HUES6 (cell line): ENCODE results near the gene FKBP5.
"Not testable (repeated sequence)": the region's sequence is repeated elsewhere in the genome, so short reads cannot be mapped to it uniquely, and the experiment has no call there.

Experiments used
- H3K27ac ChIP-seq: 2 replicates; pipeline ENCODE4 v1.7.0; 2013; ENCODE audit warnings: low read depth, mild to moderate bottlenecking, low read length, inconsistent platforms
- H3K27me3 ChIP-seq: 2 replicates; pipeline ENCODE4 v1.6.1; 2013; ENCODE audit warnings: low read length; ENCODE audit not compliant: control insufficient read depth, insufficient read depth
- H3K36me3 ChIP-seq: 2 replicates; pipeline ENCODE4 v1.6.1; 2013; ENCODE audit warnings: low read length; ENCODE audit not compliant: control insufficient read depth, insufficient read depth
- H3K4me1 ChIP-seq: 2 replicates; pipeline ENCODE4 v1.6.1; 2013; ENCODE audit warnings: low read length; ENCODE audit not compliant: control insufficient read depth, insufficient read depth
- H3K4me3 ChIP-seq: 2 replicates; pipeline ENCODE4 v1.5.1; 2013; ENCODE audit warnings: low read depth, low read length
- H3K9ac ChIP-seq: one replicate; pipeline ENCODE4 v1.6.1; 2013; ENCODE audit warnings: mild to moderate bottlenecking, low read length
- H3K9me3 ChIP-seq: 2 replicates; pipeline ENCODE4 v1.6.1; 2013; ENCODE audit warnings: low read depth, low read length; ENCODE audit not compliant: control insufficient read depth, insufficient read depth

Gene FKBP5

DNA sequence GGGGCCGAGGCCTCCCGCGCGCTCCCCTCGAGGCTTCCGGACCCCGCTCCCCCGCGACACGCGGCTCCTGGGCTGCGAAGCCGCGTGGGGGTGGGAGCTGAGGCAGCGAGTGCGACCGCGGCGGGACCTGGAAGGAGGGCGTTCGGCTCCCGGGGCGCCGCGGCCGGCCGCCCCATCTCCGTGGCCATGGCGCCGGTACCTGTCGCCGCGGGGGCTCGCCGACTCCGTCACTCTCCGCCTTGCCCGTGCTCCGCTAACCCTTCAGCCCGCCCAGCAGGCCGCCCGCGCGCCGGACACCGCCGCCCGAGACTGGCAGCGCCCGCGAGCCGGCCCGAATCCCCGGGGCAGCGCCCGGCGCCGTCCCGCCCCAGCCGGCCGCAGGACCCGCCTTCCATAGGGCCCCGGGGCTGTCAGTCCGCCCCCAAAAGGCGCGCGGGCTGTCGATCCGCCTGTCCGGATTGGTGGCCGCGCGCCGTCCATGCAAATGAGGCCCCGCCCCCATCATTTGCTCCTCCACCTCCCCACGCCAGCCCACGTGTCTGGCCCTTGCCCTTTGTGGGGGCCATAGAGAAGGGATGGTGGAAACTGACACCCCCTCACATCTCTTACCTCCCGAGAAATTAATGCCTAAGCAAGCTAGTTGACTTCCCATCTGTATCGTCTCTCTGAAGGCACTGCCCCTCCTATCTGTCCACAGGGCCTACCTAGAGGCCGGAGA is at the start of gene FKBP5:
FKBP5 (minus strand) TSS at position 311 of the 718 bp plus-strand sequence. CDS start 46,091 bp downstream, outside the sequence.
- Histone ChIP-seq H3K9ac (peak within 1 kb of the TSS; percentile 78), H3K9me3 (no peaks in the 10 kb centered on the region), H3K27ac (no peak within 1 kb of the TSS)

GRCh38 chr6:35737413-35738211 is 48.9 kb upstream of the FKBP5 start:
- H3K9ac ChIP-seq, result no peak overlapping the region

More for the DNA sequence above, at the start of gene FKBP5:
- Histone ChIP-seq H3K27me3 (peaks cover 16% of the 10 kb centered on the region), H3K4me1 (peaks cover 8% of the 10 kb centered on the region), H3K36me3 (no peaks in the 10 kb centered on the region; the same call in 1 of the 2 replicates), H3K4me3 (peak within 1 kb of the TSS; percentile 71)

DNA sequence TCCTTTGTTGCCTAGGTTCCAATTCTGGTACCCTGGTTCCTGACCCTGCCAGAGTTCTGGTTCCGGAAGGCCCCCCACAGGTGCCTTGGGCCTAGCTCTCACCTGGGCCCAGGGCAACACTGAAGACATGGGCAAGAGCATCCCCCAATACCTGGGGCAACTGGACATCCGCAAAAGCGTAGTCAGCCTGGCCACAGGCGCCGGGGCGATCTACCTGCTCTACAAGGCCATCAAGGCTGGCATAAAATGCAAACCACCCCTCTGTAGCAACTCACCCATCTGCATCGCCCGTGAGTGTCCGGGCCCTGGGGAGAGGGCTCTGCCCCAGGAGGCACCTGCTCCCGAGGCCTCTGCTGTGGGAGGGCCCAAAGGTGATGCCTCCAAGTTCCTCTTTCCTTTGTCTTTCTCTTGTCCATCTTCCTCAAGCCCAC is 48.3 kb upstream of the FKBP5 start, which contains the start of gene ARMC12:
ARMC12 (plus strand) TSS at position 51 of the 431 bp plus-strand sequence; CDS start at position 128, 77 bp downstream.
- Histone ChIP-seq H3K27me3 (no peaks in the 10 kb centered on the region), H3K27ac (no peak within 1 kb of the TSS), H3K4me3 (no peak within 1 kb of the TSS), H3K4me1 (peaks cover 44% of the 10 kb centered on the region), H3K36me3 (no peaks in the 10 kb centered on the region), H3K9ac (no peak within 1 kb of the TSS), H3K9me3 (no peaks in the 10 kb centered on the region)

More at GRCh38 chr6:35737413-35738211, 48.9 kb upstream of the FKBP5 start:
- Histone ChIP-seq H3K27ac (no peak overlapping the region), H3K4me3 (no peak overlapping the region), H3K9me3 (no peaks in the 10 kb centered on the region), H3K4me1 (peaks cover 41% of the 10 kb centered on the region), H3K27me3 (no peaks in the 10 kb centered on the region), H3K36me3 (no peaks in the 10 kb centered on the region)

GRCh38 chr6:35736253-35736894 is 47.7 kb upstream of the FKBP5 start:
- Histone ChIP-seq H3K36me3 (no peaks in the 10 kb centered on the region), H3K9me3 (no peaks in the 10 kb centered on the region), H3K9ac (no peak overlapping the region), H3K4me1 (peaks cover 44% of the 10 kb centered on the region), H3K4me3 (no peak overlapping the region), H3K27me3 (no peaks in the 10 kb centered on the region), H3K27ac (no peak overlapping the region)

DNA sequence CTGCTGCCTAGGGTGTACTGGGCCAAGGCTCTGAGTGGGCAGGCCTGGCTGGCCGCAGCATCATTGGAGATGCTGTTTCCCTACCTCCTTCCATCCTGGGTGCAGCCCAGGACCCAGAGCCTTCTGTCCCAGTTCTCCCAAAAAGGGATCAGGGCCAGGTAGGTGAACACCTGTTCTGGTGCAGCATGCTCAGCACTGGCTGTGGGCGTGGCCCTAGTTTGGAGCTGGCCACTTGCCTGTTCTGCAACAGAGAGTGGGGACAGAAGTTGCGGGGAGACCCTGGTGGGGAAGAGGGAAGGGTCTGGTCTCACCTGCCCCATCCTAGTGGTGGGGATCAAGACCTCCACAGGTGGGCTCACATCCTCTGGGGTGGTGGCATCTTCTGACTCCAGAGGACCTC is 46.7 kb upstream of the FKBP5 start:
- Histone ChIP-seq H3K4me1 (peaks cover 42% of the 10 kb centered on the region), H3K36me3 (no peaks in the 10 kb centered on the region), H3K27me3 (no peaks in the 10 kb centered on the region), H3K27ac (no peak overlapping the region), H3K9ac (no peak overlapping the region), H3K9me3 (no peaks in the 10 kb centered on the region), H3K4me3 (no peak overlapping the region)

DNA sequence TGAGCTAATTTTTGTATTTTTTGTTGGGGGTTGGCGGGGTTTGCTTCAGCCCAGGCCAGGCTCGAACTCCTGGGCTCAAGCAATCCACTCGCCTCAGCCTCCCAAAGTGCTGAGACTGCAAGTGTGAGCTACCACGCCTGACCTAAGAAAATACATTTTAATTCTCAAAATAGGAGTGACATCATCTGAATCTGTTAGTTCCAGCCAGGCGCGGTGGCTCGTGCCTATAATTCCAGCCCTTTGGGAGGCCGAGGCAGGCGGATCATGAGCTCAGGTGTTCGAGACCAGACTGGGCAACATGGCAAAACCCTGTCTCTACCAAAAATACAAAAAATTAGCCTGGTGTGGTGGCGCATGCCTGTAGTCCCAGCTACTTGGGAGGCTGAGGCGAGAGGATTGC is 45.6 kb upstream of the FKBP5 start:
- H3K9ac ChIP-seq, H3K27me3 ChIP-seq, H3K27ac ChIP-seq, H3K4me3 ChIP-seq, H3K36me3 ChIP-seq, H3K9me3 ChIP-seq: not testable (repeated sequence)
- peaks cover 31% of the 10 kb centered on the region for H3K4me1 ChIP-seq

DNA sequence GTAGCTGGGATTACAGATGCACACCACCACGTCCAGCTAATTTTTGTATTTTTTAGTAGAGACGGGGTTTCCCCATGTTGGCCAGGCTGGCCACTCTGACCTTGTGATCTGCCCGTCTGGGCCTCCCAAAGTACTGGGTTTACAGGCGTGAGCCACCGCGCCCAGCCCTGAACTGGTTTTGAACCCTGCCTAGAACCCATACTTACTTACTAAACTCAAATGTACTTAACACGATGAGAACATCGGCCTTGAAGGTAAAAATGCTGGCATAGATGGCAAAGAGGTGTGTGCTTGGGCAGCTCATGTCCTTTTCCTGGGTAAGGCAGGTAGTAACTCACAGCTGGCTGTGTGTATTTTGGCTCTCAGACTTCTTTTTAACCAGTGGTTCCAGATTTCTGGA is 44.9 kb upstream of the FKBP5 start:
- Histone ChIP-seq H3K9ac (no peak overlapping the region), H3K27me3 (no peaks in the 10 kb centered on the region), H3K4me1 (peaks cover 31% of the 10 kb centered on the region), H3K9me3 (no peaks in the 10 kb centered on the region), H3K36me3 (no peaks in the 10 kb centered on the region), H3K27ac (no peak overlapping the region), H3K4me3 (no peak overlapping the region)

GRCh38 chr6:35731736-35732532 is 43.2 kb upstream of the FKBP5 start:
- Histone ChIP-seq H3K9me3 (no peaks in the 10 kb centered on the region), H3K9ac (peak overlapping the region; percentile 86), H3K27ac (peak overlapping the region; percentile 86), H3K36me3 (no peaks in the 10 kb centered on the region), H3K4me1 (peaks cover 35% of the 10 kb centered on the region), H3K4me3 (peak overlapping the region; percentile 84), H3K27me3 (peaks cover 6% of the 10 kb centered on the region; the same call in 1 of the 2 replicates)

- no peaks in the 10 kb centered on the region for H3K9me3 ChIP-seq
- H3K36me3 ChIP-seq, result no peaks in the 10 kb centered on the region
- H3K4me1 ChIP-seq, result peaks cover 41% of the 10 kb centered on the region
- H3K27ac ChIP-seq, result peak overlapping the region; percentile 86
- H3K27me3 ChIP-seq, result peaks cover 8% of the 10 kb centered on the region; the same call in 1 of the 2 replicates
- peak overlapping the region; percentile 84 for H3K4me3 ChIP-seq
- peak overlapping the region; percentile 86 for H3K9ac ChIP-seq
Measured at GRCh38 chr6:35731414-35731735, 42.7 kb upstream of the FKBP5 start.

DNA sequence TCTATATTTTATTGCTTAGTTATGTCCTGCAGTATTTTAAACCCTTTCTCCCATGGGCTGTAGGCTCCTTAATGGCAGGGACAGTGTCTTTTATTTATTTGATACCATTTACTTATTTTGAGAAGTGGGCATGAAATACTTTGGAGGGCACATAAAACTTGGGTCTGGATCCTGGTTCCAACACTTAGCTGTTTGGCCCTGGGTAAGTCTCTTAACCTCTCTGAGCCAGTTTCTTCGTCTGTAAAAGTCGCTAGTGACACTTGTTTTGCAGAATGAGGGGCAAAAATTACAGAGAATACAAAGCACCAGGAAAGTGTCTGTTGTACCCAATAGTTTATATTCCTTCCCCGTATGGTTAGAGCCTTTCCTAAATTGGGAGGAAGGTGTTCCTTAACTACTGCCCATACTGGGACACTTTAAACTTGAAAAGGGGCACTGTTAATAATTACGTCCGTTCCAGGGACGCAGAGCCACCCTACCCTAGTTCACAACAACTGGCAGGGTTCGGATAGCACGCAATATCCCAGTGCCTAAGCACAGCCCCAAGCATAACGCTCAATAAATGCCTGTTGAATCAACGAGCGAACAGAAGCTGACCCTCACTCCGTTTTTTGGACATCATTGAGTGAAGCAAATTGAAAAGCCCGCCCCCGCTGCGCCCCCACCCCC is 42.2 kb upstream of the FKBP5 start:
- H3K4me3 ChIP-seq, result peak overlapping the region; percentile 84
- peaks cover 11% of the 10 kb centered on the region; the same call in 1 of the 2 replicates for H3K27me3 ChIP-seq
- no peak overlapping the region for H3K27ac ChIP-seq
- H3K9me3 ChIP-seq, result no peaks in the 10 kb centered on the region
- no peaks in the 10 kb centered on the region for H3K36me3 ChIP-seq
- H3K4me1 ChIP-seq, result peaks cover 43% of the 10 kb centered on the region
- H3K9ac ChIP-seq, result peak overlapping the region; percentile 57
